OCI-LY3 (cell line): ENCODE measurements around the gene PRPF38A.

Source experiments
- H2AFZ ChIP-seq: fragments of 200-600, 300-600 bp; shearing (Covaris generic); 2 replicates; pipeline ENCODE4 v1.6.0; 2014; ENCODE audit warnings: antibody characterized with exemption, low read depth, low read length
- H3K27ac ChIP-seq: fragments of 200-600, 300-600 bp; sonication (generic); 2 replicates; pipeline ENCODE4 v1.5.1; 2014; ENCODE audit warnings: mild to moderate bottlenecking, low read length, moderate library complexity, mixed read lengths
- H3K27me3 ChIP-seq: fragments of 200-600, 300-600 bp; sonication (generic); 2 replicates; pipeline ENCODE4 v1.6.1; 2014; ENCODE audit warnings: low read depth, low read length, mixed read lengths
- H3K36me3 ChIP-seq: fragments of 200-600, 300-600 bp; sonication (generic); replicated peaks from 2 replicates; pipeline ENCODE3; 2014; ENCODE audit warnings: low read depth, low read length, mixed read lengths
- H3K4me1 ChIP-seq: fragments of 300-600, 200-600 bp; sonication (generic); 2 replicates; pipeline ENCODE4 v1.6.1; 2014; ENCODE audit warnings: low read length, mixed read lengths
- H3K4me2 ChIP-seq: fragments of 200-600, 300-600 bp; sonication (generic); 2 replicates; pipeline ENCODE4 v1.6.1; 2014; ENCODE audit warnings: low read length, mixed read lengths
- H3K4me3 ChIP-seq: fragments of 300-600, 200-600 bp; sonication (generic); 2 replicates; pipeline ENCODE4 v1.5.1; 2014; ENCODE audit warnings: antibody characterized with exemption, mild to moderate bottlenecking, low read length, moderate library complexity
- H3K79me2 ChIP-seq: fragments of 300-600, 200-600 bp; shearing (Covaris generic); 2 replicates; pipeline ENCODE4 v1.6.1; 2014; ENCODE audit warnings: mild to moderate bottlenecking, low read length, mixed read lengths
- H3K9ac ChIP-seq: fragments of 300-600, 200-600 bp; shearing (Covaris generic); 2 replicates; pipeline ENCODE4 v1.6.0; 2014; ENCODE audit warnings: mild to moderate bottlenecking, low read length, moderate library complexity
- H3K9me3 ChIP-seq: fragments of 200-600, 300-600 bp; shearing (Covaris generic); 2 replicates; pipeline ENCODE4 v1.6.1; 2014; ENCODE audit warnings: low read length, mixed read lengths; ENCODE audit not compliant: insufficient read depth
- H4K20me1 ChIP-seq: fragments of 200-600, 300-600 bp; sonication (generic); 2 replicates; pipeline ENCODE4 v1.6.1; 2016; ENCODE audit warnings: low read length, mixed read lengths; ENCODE audit not compliant: insufficient read depth
- CTCF ChIP-seq: fragments of 200-600, 300-600 bp; sonication (generic); IDR thresholded peaks from 2 replicates; pipeline ENCODE4 v1.5.1; 2014; ENCODE audit warnings: antibody characterized with exemption, low read length, low read depth
- EZH2phosphoT487 ChIP-seq: fragments of 200-600 bp; shearing (Covaris generic); IDR thresholded peaks from 2 replicates; pipeline ENCODE4 v1.6.1; 2018; ENCODE audit warnings: antibody characterized with exemption, mixed run types, low read depth

The PRPF38A gene

DNA sequence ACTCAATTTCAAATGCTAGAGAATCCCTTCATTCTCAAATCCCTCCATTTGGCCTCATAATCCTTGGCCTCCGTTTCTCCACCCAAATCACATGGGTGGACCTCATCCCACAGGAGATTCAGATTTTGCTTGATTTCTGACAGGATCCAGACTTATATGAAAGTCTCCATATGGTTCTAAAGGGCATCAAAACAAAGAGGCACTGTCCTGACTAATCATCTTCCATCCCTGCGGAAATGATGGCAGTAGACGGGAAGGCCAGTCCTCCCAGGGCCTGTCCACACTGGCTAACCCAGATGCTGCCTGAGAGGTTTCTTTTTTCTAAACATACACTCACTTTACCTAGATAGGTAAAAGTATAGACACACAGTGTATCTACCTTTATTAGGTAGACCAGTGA, 19.0 kb upstream of the PRPF38A start:
- H3K79me2 ChIP-seq: no peaks in the 10 kb centered on the region
- H4K20me1 ChIP-seq: no peaks in the 10 kb centered on the region
- no peaks in the 10 kb centered on the region for H3K4me1 ChIP-seq
- H3K9me3 ChIP-seq: no peaks in the 10 kb centered on the region
- H3K27me3 ChIP-seq: no peaks in the 10 kb centered on the region
- no peak overlapping the region for H2AFZ ChIP-seq
- no peak overlapping the region for H3K27ac ChIP-seq
- no peak overlapping the region for H3K9ac ChIP-seq
- H3K4me2 ChIP-seq: no peak overlapping the region
- peaks cover 38% of the 10 kb centered on the region for H3K36me3 ChIP-seq
- TF ChIP-seq EZH2phosphoT487 (no peak), CTCF (no peak)
- no peak overlapping the region for H3K4me3 ChIP-seq

DNA sequence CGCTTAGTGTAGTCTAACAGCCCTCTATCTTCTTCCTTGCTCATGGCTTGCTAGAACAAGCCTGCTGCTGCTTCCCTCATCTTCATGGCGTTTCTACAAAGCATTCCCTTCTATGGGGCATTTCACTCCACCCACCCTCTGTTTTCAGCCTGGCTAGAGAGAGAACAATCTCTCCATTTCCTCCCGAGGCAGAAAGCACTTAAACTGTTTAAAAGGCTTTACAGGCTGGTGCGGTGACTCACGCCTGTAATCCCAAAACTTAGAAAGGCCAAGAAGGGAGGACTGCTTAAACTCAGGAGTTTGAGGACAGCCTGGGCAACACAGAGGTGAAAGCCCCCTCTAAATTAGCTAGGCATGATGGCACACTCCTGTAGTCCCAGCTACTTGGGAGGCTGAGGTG, 17.9 kb upstream of the PRPF38A start:
- H3K27me3 ChIP-seq: no peaks in the 10 kb centered on the region
- H3K79me2 ChIP-seq: no peaks in the 10 kb centered on the region
- peaks cover 33% of the 10 kb centered on the region for H3K36me3 ChIP-seq
- H2AFZ ChIP-seq: no peak overlapping the region
- H3K9ac ChIP-seq: no peak overlapping the region
- no peak overlapping the region for H3K27ac ChIP-seq
- H3K4me3 ChIP-seq: no peak overlapping the region
- H3K4me1 ChIP-seq: no peaks in the 10 kb centered on the region
- H4K20me1 ChIP-seq: no peaks in the 10 kb centered on the region
- no peak overlapping the region for H3K4me2 ChIP-seq
- H3K9me3 ChIP-seq: no peaks in the 10 kb centered on the region
- no peak for TF ChIP-seq CTCF
- TF ChIP-seq EZH2phosphoT487: no peak

- H3K4me1 ChIP-seq: no peaks in the 10 kb centered on the region
- TF ChIP-seq CTCF (no peak), EZH2phosphoT487 (no peak)
- H3K36me3 ChIP-seq: peaks cover 37% of the 10 kb centered on the region
- no peaks in the 10 kb centered on the region for H3K27me3 ChIP-seq
- no peaks in the 10 kb centered on the region for H4K20me1 ChIP-seq
- H3K27ac ChIP-seq: no peak overlapping the region
- no peaks in the 10 kb centered on the region; the same call in 1 of the 2 replicates for H3K79me2 ChIP-seq
- no peak overlapping the region for H3K4me2 ChIP-seq
- no peak overlapping the region for H3K9ac ChIP-seq
- no peak overlapping the region for H2AFZ ChIP-seq
- no peaks in the 10 kb centered on the region for H3K9me3 ChIP-seq
- H3K4me3 ChIP-seq: no peak overlapping the region
These were observed 11.2 kb upstream of the PRPF38A start for GRCh38 chr1:52393174-52393573.

DNA sequence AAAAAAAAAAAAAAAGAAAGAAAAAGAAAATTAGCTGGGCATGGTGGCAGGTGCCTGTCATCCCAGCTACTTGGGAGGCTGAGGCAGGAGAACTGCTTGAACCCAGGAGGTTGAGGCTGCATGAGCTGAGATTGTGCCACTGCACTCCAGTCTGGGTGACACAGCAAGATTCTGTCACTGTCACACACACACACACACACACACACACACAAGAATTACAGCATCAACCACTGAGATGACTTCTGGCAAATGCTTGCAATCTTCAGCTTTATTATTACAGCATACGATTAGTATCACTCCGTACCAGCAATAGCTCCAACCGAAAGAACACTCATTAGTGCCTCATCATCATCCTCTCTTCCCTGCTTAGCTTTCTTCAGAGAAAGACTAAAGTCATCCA, 4.8 kb upstream of the PRPF38A start:
- Histone ChIP-seq H3K4me2 (no peak overlapping the region), H2AFZ (no peak overlapping the region), H3K4me3 (no peak overlapping the region), H3K9ac (no peak overlapping the region), H3K27ac (no peak overlapping the region), H3K9me3 (no peaks in the 10 kb centered on the region), H3K36me3 (peaks cover 38% of the 10 kb centered on the region), H4K20me1 (no peaks in the 10 kb centered on the region), H3K4me1 (peaks cover 11% of the 10 kb centered on the region), H3K79me2 (peaks cover 39% of the 10 kb centered on the region), H3K27me3 (no peaks in the 10 kb centered on the region)
- TF ChIP-seq CTCF (no peak), EZH2phosphoT487 (no peak)
